GM12878 (cell line): Measurements from ENCODE around the gene GTF2H1.

ENCODE experiments used
- BACH1 ChIP-seq: fragments of 450-650 bp; IDR thresholded peaks from 2 replicates; pipeline ENCODE4 v1.6.1; 2017; ENCODE audit warnings: mild to moderate bottlenecking, borderline replicate concordance
- CHD4 ChIP-seq: fragments of 200-600 bp; sonication (generic); IDR thresholded peaks from 2 replicates; pipeline ENCODE4 v1.6.1; 2016; ENCODE audit warnings: mild to moderate bottlenecking
- IKZF1 ChIP-seq: fragments of 450-650 bp; conservative IDR thresholded peaks from 2 replicates; pipeline ENCODE4 v1.6.1; 2017; ENCODE audit warnings: antibody characterized with exemption, mild to moderate bottlenecking
- POLR2A ChIP-seq: IDR thresholded peaks from 2 replicates; pipeline ENCODE4 v1.6.1; 2011; ENCODE audit warnings: low read depth, mild to moderate bottlenecking, low read length
- SREBF2 ChIP-seq: IDR thresholded peaks from 2 replicates; pipeline ENCODE4 v1.6.1; 2012; ENCODE audit warnings: mild to moderate bottlenecking, low read length
- TF ChIP-seq, protein P1 (sequence below), 3 experiments: IDR thresholded peaks in 2 of 3; conservative IDR thresholded peaks in 1 of 3; 2 replicates each; pipeline ENCODE4 v1.5.1; 2011; ENCODE audit warnings: low read depth in 3 of 3, low read length in 3 of 3, mild to moderate bottlenecking in 3 of 3, control low read depth in 2 of 3, moderate library complexity in 2 of 3, inconsistent platforms in 1 of 3, mixed read lengths in 1 of 3; ENCODE audit not compliant: control insufficient read depth in 2 of 3, insufficient read depth in 1 of 3; ENCODE audit errors: extremely low read depth in 1 of 3
- TF ChIP-seq, protein P2 (sequence below): IDR thresholded peaks from 2 replicates; pipeline ENCODE4 v1.6.1; 2012; ENCODE audit warnings: mild to moderate bottlenecking, low read depth, low read length
- TF ChIP-seq, protein P3 (sequence below): fragments of 450-650 bp; IDR thresholded peaks from 2 replicates; pipeline ENCODE4 v1.6.1; 2016; ENCODE audit warnings: mild to moderate bottlenecking

DNA sequence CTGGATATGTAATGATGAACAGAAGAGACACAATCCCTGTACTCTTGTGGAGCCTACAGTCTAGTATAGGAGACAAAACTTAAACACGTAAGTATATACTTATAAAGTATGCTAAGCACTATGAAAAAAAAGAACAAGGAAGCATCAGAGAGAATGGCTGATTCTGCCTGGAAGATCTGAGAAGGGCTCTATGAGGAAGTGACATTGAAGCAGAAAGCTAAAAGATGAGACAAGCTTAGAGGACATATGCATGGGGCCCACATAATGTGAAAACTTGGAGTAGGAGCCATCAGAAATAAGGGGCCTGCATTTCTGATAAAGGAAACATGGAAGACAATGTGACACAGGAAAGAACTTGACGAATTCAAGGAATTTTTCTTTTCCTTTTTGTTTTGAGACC lies 39.7 kb upstream of the GTF2H1 start:
- TF ChIP-seq, protein P1, sequence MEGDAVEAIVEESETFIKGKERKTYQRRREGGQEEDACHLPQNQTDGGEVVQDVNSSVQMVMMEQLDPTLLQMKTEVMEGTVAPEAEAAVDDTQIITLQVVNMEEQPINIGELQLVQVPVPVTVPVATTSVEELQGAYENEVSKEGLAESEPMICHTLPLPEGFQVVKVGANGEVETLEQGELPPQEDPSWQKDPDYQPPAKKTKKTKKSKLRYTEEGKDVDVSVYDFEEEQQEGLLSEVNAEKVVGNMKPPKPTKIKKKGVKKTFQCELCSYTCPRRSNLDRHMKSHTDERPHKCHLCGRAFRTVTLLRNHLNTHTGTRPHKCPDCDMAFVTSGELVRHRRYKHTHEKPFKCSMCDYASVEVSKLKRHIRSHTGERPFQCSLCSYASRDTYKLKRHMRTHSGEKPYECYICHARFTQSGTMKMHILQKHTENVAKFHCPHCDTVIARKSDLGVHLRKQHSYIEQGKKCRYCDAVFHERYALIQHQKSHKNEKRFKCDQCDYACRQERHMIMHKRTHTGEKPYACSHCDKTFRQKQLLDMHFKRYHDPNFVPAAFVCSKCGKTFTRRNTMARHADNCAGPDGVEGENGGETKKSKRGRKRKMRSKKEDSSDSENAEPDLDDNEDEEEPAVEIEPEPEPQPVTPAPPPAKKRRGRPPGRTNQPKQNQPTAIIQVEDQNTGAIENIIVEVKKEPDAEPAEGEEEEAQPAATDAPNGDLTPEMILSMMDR (IDR thresholded peaks at IDR 0.05 in 2 of 3, conservative IDR thresholded peaks at IDR 0.05 in 1 of 3; ENCODE audit: control insufficient read depth in 2 of 3, extremely low read depth in 1 of 3, insufficient read depth in 1 of 3, low read depth in 3 of 3, low read length in 3 of 3) = no peak
- TF ChIP-seq, protein P2, sequence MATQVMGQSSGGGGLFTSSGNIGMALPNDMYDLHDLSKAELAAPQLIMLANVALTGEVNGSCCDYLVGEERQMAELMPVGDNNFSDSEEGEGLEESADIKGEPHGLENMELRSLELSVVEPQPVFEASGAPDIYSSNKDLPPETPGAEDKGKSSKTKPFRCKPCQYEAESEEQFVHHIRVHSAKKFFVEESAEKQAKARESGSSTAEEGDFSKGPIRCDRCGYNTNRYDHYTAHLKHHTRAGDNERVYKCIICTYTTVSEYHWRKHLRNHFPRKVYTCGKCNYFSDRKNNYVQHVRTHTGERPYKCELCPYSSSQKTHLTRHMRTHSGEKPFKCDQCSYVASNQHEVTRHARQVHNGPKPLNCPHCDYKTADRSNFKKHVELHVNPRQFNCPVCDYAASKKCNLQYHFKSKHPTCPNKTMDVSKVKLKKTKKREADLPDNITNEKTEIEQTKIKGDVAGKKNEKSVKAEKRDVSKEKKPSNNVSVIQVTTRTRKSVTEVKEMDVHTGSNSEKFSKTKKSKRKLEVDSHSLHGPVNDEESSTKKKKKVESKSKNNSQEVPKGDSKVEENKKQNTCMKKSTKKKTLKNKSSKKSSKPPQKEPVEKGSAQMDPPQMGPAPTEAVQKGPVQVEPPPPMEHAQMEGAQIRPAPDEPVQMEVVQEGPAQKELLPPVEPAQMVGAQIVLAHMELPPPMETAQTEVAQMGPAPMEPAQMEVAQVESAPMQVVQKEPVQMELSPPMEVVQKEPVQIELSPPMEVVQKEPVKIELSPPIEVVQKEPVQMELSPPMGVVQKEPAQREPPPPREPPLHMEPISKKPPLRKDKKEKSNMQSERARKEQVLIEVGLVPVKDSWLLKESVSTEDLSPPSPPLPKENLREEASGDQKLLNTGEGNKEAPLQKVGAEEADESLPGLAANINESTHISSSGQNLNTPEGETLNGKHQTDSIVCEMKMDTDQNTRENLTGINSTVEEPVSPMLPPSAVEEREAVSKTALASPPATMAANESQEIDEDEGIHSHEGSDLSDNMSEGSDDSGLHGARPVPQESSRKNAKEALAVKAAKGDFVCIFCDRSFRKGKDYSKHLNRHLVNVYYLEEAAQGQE = no peak
- TF ChIP-seq CHD4 (no peak), BACH1 (no peak), IKZF1 (no peak), POLR2A (no peak), SREBF2 (no peak)
- TF ChIP-seq, protein P3, sequence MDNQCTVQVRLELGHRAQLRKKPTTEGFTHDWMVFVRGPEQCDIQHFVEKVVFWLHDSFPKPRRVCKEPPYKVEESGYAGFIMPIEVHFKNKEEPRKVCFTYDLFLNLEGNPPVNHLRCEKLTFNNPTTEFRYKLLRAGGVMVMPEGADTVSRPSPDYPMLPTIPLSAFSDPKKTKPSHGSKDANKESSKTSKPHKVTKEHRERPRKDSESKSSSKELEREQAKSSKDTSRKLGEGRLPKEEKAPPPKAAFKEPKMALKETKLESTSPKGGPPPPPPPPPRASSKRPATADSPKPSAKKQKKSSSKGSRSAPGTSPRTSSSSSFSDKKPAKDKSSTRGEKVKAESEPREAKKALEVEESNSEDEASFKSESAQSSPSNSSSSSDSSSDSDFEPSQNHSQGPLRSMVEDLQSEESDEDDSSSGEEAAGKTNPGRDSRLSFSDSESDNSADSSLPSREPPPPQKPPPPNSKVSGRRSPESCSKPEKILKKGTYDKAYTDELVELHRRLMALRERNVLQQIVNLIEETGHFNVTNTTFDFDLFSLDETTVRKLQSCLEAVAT = no peak
